ENCODE measurements around the gene DBN1. TPM values are rescaled to one million over a fixed set of nuclear protein-coding genes. Genes with fewer than 3 reads are reported as not detected.

Gene DBN1
- total RNA-seq, 1 donor from 2014 or later = 369 TPM

- Mint-ChIP-seq H3K36me3 (peaks cover 13% of the 10 kb centered on the region), H3K4me3 (peak overlapping the region; percentile 80), H3K4me1 (peaks cover 60% of the 10 kb centered on the region), H3K27me3 (ENCODE audit: low read depth) (no peaks in the 10 kb centered on the region), H3K9me3 (no peaks in the 10 kb centered on the region), H3K27ac (peak overlapping the region; percentile 61)
- TF ChIP-seq, protein P1, sequence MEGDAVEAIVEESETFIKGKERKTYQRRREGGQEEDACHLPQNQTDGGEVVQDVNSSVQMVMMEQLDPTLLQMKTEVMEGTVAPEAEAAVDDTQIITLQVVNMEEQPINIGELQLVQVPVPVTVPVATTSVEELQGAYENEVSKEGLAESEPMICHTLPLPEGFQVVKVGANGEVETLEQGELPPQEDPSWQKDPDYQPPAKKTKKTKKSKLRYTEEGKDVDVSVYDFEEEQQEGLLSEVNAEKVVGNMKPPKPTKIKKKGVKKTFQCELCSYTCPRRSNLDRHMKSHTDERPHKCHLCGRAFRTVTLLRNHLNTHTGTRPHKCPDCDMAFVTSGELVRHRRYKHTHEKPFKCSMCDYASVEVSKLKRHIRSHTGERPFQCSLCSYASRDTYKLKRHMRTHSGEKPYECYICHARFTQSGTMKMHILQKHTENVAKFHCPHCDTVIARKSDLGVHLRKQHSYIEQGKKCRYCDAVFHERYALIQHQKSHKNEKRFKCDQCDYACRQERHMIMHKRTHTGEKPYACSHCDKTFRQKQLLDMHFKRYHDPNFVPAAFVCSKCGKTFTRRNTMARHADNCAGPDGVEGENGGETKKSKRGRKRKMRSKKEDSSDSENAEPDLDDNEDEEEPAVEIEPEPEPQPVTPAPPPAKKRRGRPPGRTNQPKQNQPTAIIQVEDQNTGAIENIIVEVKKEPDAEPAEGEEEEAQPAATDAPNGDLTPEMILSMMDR (IDR thresholded peaks at IDR 0.05; ENCODE audit: unreplicated experiment) = no peak
- DNase-seq (ENCODE audit: low spot score in 2 of 2, unreplicated experiment in 2 of 2) = no peak
Observed at GRCh38 chr5:177471610-177472356, 1.7 kb downstream of the DBN1 start.

- Mint-ChIP-seq H3K9me3 (peaks cover 2% of the 10 kb centered on the region), H3K27me3 (ENCODE audit: low read depth) (no peaks in the 10 kb centered on the region), H3K27ac (peak overlapping the region; percentile 85), H3K4me3 (peak overlapping the region; percentile 80), H3K36me3 (peaks cover 21% of the 10 kb centered on the region), H3K4me1 (peaks cover 55% of the 10 kb centered on the region)
- TF ChIP-seq, protein P1 (IDR thresholded peaks at IDR 0.05; ENCODE audit: unreplicated experiment) = no peak
- DNase-seq (ENCODE audit: low spot score in 2 of 2, unreplicated experiment in 2 of 2) = no peak
Observed at GRCh38 chr5:177470759-177471536, 2.5 kb downstream of the DBN1 start.

DNA sequence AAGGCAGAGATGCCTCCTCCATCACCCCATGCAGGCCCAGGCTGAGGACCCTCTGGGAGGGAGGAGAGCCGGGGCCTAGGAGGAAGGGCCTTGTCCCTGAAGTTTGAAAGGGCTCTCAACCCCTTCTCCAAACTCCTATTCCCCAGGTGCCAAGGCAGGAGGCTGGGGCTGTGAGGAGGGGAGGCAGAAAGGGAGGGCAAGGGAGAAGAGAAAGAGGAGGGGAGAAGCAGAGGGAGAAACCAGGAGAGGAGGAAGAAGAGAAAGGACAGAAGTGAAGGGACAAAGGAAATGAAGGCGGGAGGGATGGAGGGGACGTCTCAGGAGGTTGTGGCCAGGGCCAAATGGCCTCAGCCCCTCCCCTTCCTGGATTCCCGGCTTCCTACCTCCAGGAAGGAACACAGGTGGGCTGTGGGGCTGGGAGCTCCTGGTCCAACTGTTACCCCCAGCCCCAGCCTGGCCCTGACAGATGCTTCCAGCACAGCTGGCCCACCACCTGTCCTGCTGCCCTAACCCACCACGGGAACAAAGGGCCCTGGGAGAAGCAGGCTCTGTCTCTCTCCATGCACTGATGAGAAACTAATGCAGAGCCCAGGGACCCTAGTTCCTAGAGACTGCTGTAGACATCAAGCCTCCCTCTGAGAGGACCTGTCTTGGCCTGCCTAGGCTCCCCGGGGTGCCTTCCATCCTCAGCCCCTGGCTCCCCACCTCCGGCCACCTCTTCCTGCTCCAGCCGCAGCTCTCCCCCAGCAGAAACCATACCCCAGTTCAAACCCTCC, 3.5 kb downstream of the DBN1 start:
- H3K27me3 Mint-ChIP-seq (ENCODE audit: low read depth) = no peaks in the 10 kb centered on the region
- peaks cover 10% of the 10 kb centered on the region for H3K9me3 Mint-ChIP-seq
- peaks cover 48% of the 10 kb centered on the region for H3K4me1 Mint-ChIP-seq
- peak overlapping the region; percentile 55 for H3K4me3 Mint-ChIP-seq
- H3K36me3 Mint-ChIP-seq = peaks cover 31% of the 10 kb centered on the region
- no peak for DNase-seq (ENCODE audit: low spot score in 2 of 2, unreplicated experiment in 2 of 2)
- TF ChIP-seq, protein P1 (IDR thresholded peaks at IDR 0.05; ENCODE audit: unreplicated experiment) = no peak
- peak overlapping the region; percentile 85 for H3K27ac Mint-ChIP-seq

GRCh38 chr5:177468685-177469628, 4.5 kb downstream of the DBN1 start:
- no peaks in the 10 kb centered on the region for H3K27me3 Mint-ChIP-seq (ENCODE audit: low read depth)
- H3K27ac Mint-ChIP-seq = peak overlapping the region; percentile 83
- no peak for DNase-seq (ENCODE audit: low spot score in 2 of 2, unreplicated experiment in 2 of 2)
- H3K9me3 Mint-ChIP-seq = peaks cover 10% of the 10 kb centered on the region
- no peak overlapping the region for H3K4me3 Mint-ChIP-seq
- TF ChIP-seq, protein P1 (IDR thresholded peaks at IDR 0.05; ENCODE audit: unreplicated experiment) = no peak
- peaks cover 41% of the 10 kb centered on the region for H3K4me1 Mint-ChIP-seq
- H3K36me3 Mint-ChIP-seq = peaks cover 33% of the 10 kb centered on the region

DNA sequence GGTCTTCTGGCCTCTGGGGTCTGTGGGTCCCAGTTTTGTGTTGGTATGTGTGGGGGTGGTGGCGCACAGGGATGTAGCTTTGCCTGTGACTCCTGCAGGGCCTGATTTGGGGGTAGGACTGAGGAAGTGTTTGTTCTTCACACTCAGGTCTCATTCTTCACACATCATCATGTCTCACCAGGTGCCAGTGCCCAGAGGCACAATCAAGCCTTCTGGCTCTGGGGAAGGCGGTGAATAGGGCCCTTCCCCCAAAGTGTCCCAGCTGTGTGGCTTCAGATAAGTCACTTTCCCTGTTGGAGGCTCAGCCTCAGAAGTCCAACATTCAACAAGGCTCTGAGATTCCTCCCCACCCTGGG, 5.1 kb downstream of the DBN1 start:
- H3K27me3 Mint-ChIP-seq (ENCODE audit: low read depth) = no peaks in the 10 kb centered on the region
- peaks cover 39% of the 10 kb centered on the region for H3K4me1 Mint-ChIP-seq
- peaks cover 38% of the 10 kb centered on the region for H3K36me3 Mint-ChIP-seq
- peak overlapping the region; percentile 83 for H3K27ac Mint-ChIP-seq
- TF ChIP-seq, protein P1 (IDR thresholded peaks at IDR 0.05; ENCODE audit: unreplicated experiment) = no peak
- DNase-seq (ENCODE audit: low spot score in 2 of 2, unreplicated experiment in 2 of 2) = no peak
- peaks cover 10% of the 10 kb centered on the region for H3K9me3 Mint-ChIP-seq
- no peak overlapping the region for H3K4me3 Mint-ChIP-seq
